Smooth muscle cell (in vitro differentiated cells): ENCODE results near the gene TCL1A. TPM values are rescaled to one million over a fixed set of nuclear protein-coding genes. Genes with fewer than 3 reads are reported as not detected.

ENCODE experiments used
- DNase-seq: peaks from one replicate; lab custom pipeline; 2025; ENCODE audit not compliant: unreplicated experiment; lab: John Stamatoyannopoulos, UW
- H2AFZ ChIP-seq: fragments of 200-600 bp; sonication (generic); 2 replicates; pipeline ENCODE4 v1.6.0; 2016; ENCODE audit warnings: antibody characterized with exemption, low read depth, mild to moderate bottlenecking
- H3F3A ChIP-seq: fragments of 200-600 bp; sonication (generic); 2 replicates; pipeline ENCODE4 v1.6.0; 2017; ENCODE audit warnings: antibody characterized with exemption, low read depth
- H3K27ac ChIP-seq: fragments of 200-600 bp; sonication (generic); 2 replicates; pipeline ENCODE4 v1.5.1; 2016; ENCODE audit warnings: low read depth, mild to moderate bottlenecking
- H3K27me3 ChIP-seq: fragments of 200-600 bp; sonication (generic); 2 replicates; pipeline ENCODE4 v1.6.1; 2016; ENCODE audit warnings: low read depth, mild to moderate bottlenecking
- H3K36me3 ChIP-seq: fragments of 200-600 bp; sonication (generic); 2 replicates; pipeline ENCODE4 v1.5.1; 2016; ENCODE audit warnings: low read depth
- H3K4me1 ChIP-seq: fragments of 200-600 bp; sonication (generic); 2 replicates; pipeline ENCODE4 v1.5.1; 2016; ENCODE audit warnings: low read depth
- H3K4me2 ChIP-seq: fragments of 200-600 bp; sonication (generic); 2 replicates; pipeline ENCODE4 v1.6.0; 2016; ENCODE audit warnings: mild to moderate bottlenecking
- H3K4me3 ChIP-seq: fragments of 200-600 bp; sonication (generic); 2 replicates; pipeline ENCODE4 v1.5.1; 2016; ENCODE audit warnings: mild to moderate bottlenecking
- H3K79me2 ChIP-seq: fragments of 200-600 bp; sonication (generic); 2 replicates; pipeline ENCODE4 v1.6.0; 2016; ENCODE audit warnings: low read depth, mild to moderate bottlenecking
- H3K9ac ChIP-seq: fragments of 200-600 bp; sonication (generic); 2 replicates; pipeline ENCODE4 v1.6.0; 2016; ENCODE audit warnings: low read depth
- H3K9me3 ChIP-seq: fragments of 200-600 bp; sonication (generic); replicated peaks from 2 replicates; pipeline ENCODE4 v1.5.1; 2016; ENCODE audit warnings: low read depth
- H4K20me1 ChIP-seq: fragments of 200-600 bp; sonication (generic); 2 replicates; pipeline ENCODE4 v1.6.0; 2016; ENCODE audit warnings: low read depth
- WGBS: methylation state at CpG from one replicate; pipeline ENCODE4 v1.1.7; 2016; ENCODE audit warnings: low lambda C conversion rate; 5-methylcytosine and 5-hydroxymethylcytosine counted together
- polyA plus RNA-seq: library from polyadenylated mRNA; unstranded; fragments of >200 nt; fragmentation: Nextera tagmentation; extraction: Ambion mirVana; gene quantifications from 2 replicates; pipeline ENCODE4 v1.2.1, GENCODE V29; 2016
- total RNA-seq: library from RNA; depleted of rRNA; stranded (reverse); fragments of >200 nt; gene quantifications from 2 replicates; pipeline ENCODE4 v1.2.3, GENCODE V29; 2014
- TF ChIP-seq, protein P1 (sequence below): fragments of 200-600 bp; sonication (generic); IDR thresholded peaks from 2 replicates; pipeline ENCODE4 v1.5.1; 2017; ENCODE audit warnings: borderline replicate concordance, mild to moderate bottlenecking, antibody characterized with exemption; ENCODE audit not compliant: insufficient read depth, poor library complexity, severe bottlenecking

Gene TCL1A
- total and polyA plus RNA-seq, 2 experiments from 2014 or later, result not detected

DNA sequence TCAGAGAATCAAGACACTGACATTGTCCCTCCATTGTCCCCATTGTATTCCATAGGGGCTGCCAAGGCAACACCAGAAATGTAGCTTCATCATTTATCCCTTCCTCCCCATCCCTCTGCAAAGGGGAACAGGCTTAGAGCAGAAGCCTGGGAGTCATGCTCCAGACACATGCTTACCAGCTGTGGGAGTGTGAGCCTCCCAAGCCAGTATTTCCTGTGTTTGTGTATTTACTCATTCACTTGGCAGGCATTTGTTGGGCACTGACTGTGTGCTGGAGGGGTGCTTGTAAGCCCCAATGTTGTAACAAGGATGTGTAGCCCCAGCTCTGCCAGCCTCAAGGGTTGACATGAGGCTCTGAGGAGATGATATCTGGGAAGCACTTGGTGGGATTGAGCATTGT lies 46.0 kb upstream of the TCL1A start:
- Histone ChIP-seq H3K36me3 (no peaks in the 10 kb centered on the region), H3K9me3 (no peaks in the 10 kb centered on the region)

GRCh38 chr14:95758331-95758730 lies 44.4 kb upstream of the TCL1A start:
- H3K4me3 ChIP-seq, result no peak overlapping the region
- TF ChIP-seq, protein P1, sequence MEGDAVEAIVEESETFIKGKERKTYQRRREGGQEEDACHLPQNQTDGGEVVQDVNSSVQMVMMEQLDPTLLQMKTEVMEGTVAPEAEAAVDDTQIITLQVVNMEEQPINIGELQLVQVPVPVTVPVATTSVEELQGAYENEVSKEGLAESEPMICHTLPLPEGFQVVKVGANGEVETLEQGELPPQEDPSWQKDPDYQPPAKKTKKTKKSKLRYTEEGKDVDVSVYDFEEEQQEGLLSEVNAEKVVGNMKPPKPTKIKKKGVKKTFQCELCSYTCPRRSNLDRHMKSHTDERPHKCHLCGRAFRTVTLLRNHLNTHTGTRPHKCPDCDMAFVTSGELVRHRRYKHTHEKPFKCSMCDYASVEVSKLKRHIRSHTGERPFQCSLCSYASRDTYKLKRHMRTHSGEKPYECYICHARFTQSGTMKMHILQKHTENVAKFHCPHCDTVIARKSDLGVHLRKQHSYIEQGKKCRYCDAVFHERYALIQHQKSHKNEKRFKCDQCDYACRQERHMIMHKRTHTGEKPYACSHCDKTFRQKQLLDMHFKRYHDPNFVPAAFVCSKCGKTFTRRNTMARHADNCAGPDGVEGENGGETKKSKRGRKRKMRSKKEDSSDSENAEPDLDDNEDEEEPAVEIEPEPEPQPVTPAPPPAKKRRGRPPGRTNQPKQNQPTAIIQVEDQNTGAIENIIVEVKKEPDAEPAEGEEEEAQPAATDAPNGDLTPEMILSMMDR, result no peak
- H3K9me3 ChIP-seq, result no peaks in the 10 kb centered on the region
- no peak overlapping the region for H3K9ac ChIP-seq
- H3F3A ChIP-seq, result no peaks in the 10 kb centered on the region
- H3K27ac ChIP-seq, result no peak overlapping the region
- no peaks in the 10 kb centered on the region for H3K36me3 ChIP-seq
- no peaks in the 10 kb centered on the region for H4K20me1 ChIP-seq
- no peaks in the 10 kb centered on the region for H3K4me1 ChIP-seq
- no peaks in the 10 kb centered on the region for H3K79me2 ChIP-seq
- no peak overlapping the region for H2AFZ ChIP-seq
- no peak for DNase-seq
- H3K27me3 ChIP-seq, result no peaks in the 10 kb centered on the region
- 79% methylated on average over 7 of the region's 7 CpGs for WGBS
- no peak overlapping the region for H3K4me2 ChIP-seq

More for the DNA sequence above, 46.0 kb upstream of the TCL1A start:
- H3K9ac ChIP-seq, result no peak overlapping the region
- H4K20me1 ChIP-seq, result no peaks in the 10 kb centered on the region
- H3K27me3 ChIP-seq, result no peaks in the 10 kb centered on the region
- no peak overlapping the region for H3K4me2 ChIP-seq
- no peak overlapping the region for H3K4me3 ChIP-seq
- H3K4me1 ChIP-seq, result no peaks in the 10 kb centered on the region
- no peaks in the 10 kb centered on the region for H3K79me2 ChIP-seq
- no peak overlapping the region for H3K27ac ChIP-seq
- TF ChIP-seq, protein P1, result no peak
- no peaks in the 10 kb centered on the region for H3F3A ChIP-seq
- no peak overlapping the region for H2AFZ ChIP-seq
- no peak for DNase-seq

- Histone ChIP-seq H2AFZ (no peak overlapping the region), H3K4me1 (no peaks in the 10 kb centered on the region), H3K27me3 (no peaks in the 10 kb centered on the region), H3K4me2 (no peak overlapping the region), H3K4me3 (no peak overlapping the region), H3K9ac (no peak overlapping the region), H4K20me1 (no peaks in the 10 kb centered on the region), H3K79me2 (no peaks in the 10 kb centered on the region), H3K27ac (no peak overlapping the region), H3F3A (no peaks in the 10 kb centered on the region), H3K9me3 (no peaks in the 10 kb centered on the region), H3K36me3 (no peaks in the 10 kb centered on the region)
- no peak for DNase-seq
- TF ChIP-seq, protein P1, result no peak
- WGBS, result 71% methylated on average over 3 of the region's 3 CpGs
Observed at GRCh38 chr14:95756751-95757150, 42.8 kb upstream of the TCL1A start.

DNA sequence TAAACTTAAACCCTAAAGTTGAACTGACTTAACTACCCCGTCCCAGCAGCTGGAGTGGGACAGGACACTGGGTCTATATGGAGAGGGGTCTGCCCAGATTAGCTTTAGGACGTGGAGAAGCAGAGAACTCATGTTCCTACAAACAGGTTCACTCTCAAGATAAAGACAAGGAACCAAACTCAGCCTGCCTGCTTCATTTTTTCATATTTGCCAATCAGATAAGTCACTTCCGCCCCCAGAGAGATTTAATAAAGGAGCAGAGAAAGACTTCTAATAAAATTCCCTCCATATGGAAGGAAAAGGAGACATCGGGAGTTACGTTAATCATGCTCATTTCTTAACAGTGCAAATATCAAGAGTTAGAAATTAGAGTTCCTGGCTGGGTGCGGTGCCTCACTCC lies 42.2 kb upstream of the TCL1A start:
- H3K9me3 ChIP-seq, result no peaks in the 10 kb centered on the region
- H3K27me3 ChIP-seq, result no peaks in the 10 kb centered on the region
- H3K4me3 ChIP-seq, result no peak overlapping the region
- no peaks in the 10 kb centered on the region for H3K4me1 ChIP-seq
- H4K20me1 ChIP-seq, result no peaks in the 10 kb centered on the region
- H3K36me3 ChIP-seq, result no peaks in the 10 kb centered on the region
- no peaks in the 10 kb centered on the region for H3K79me2 ChIP-seq
- TF ChIP-seq, protein P1, result no peak
- no peak overlapping the region for H3K4me2 ChIP-seq
- 91% methylated on average over 6 of the region's 6 CpGs for WGBS
- no peak for DNase-seq
- H3K27ac ChIP-seq, result no peak overlapping the region
- no peak overlapping the region for H2AFZ ChIP-seq
- H3F3A ChIP-seq, result no peaks in the 10 kb centered on the region
- H3K9ac ChIP-seq, result no peak overlapping the region
